Ascending aorta (tissue), 2 donors: ENCODE data around the gene CDYL. TPM values are rescaled to one million over a fixed set of nuclear protein-coding genes. Genes with fewer than 3 reads are reported as not detected.

Experiments used
- DNase-seq, 2 donors: peaks; one replicate each; pipeline ENCODE4 v3.0.0-alpha.2; 2019; ENCODE audit warnings: low spot score in 2 of 2
- H3K27ac ChIP-seq, 2 donors: fragments of 200-600 bp; sonication (generic); one replicate each; pipeline ENCODE4 v1.5.1; 2016 to 2017; ENCODE audit warnings: mild to moderate bottlenecking in 1 of 2
- H3K27me3 ChIP-seq: fragments of 200-600 bp; sonication (generic); one replicate; pipeline ENCODE4 v1.5.1; 2017
- H3K36me3 ChIP-seq, 2 donors: fragments of 200-600 bp; sonication (generic); one replicate each; pipeline ENCODE4 v1.5.1; 2016
- H3K4me1 ChIP-seq, 2 donors: fragments of 200-600 bp; sonication (generic); one replicate each; pipeline ENCODE4 v1.5.1; 2016 to 2017; ENCODE audit warnings: mild to moderate bottlenecking in 1 of 2
- H3K4me3 ChIP-seq, 2 donors: fragments of 200-600 bp; sonication (generic); one replicate each; pipeline ENCODE4 v1.5.1; 2016 to 2017; ENCODE audit warnings: mild to moderate bottlenecking in 1 of 2
- H3K9me3 ChIP-seq, 2 donors: fragments of 200-600 bp; sonication (generic); one replicate each; pipeline ENCODE4 v1.5.1; 2016
- intact Hi-C: fragments of 100-400 bp; cut with DNase I; formaldehyde crosslinking; loops from one replicate; pipeline ENCODE4 v1.15.1; 2023
- total RNA-seq: library from RNA; depleted of rRNA; stranded (reverse); fragments of >200 nt; gene quantifications from one replicate; pipeline ENCODE4 v1.1.0, GENCODE V29; 2016
- TF ChIP-seq, protein P1 (sequence below), 3 experiments: fragments of 200-600 bp in 2 of 3; fragments of 450-650 bp in 1 of 3; sonication (generic) in 2 of 3; IDR thresholded peaks; one replicate each; pipeline ENCODE4 v1.5.1; 2016 to 2019; ENCODE audit warnings: antibody characterized with exemption in 3 of 3, mild to moderate bottlenecking in 1 of 3, moderate library complexity in 1 of 3

Gene CDYL
- total RNA-seq, 1 donor from 2014 or later: 73.7 TPM

DNA sequence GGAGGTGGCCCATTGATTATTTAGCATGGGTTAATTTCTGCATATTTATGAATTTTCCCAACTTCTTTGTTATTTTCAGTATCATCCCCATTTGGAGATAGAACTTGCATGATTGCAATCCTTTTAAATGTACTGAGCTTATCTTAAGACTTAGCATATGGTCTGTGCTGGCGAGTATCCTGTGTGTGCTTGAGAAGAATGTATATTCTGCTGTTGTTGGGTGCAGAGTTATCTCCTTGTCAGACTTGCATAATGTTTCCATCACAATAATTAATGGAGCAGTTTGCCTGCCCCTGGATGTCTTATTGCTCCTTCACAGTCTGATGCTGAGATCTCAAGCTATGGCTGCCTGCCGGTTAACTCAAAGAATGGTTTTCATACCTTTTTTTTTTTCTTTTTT is 112.6 kb downstream of the CDYL start:
- Histone ChIP-seq H3K4me1 (peaks cover 0 to 3% of the 10 kb centered on the region in 2 donors), H3K9me3 (no peaks in the 10 kb centered on the region), H3K4me3 (no peak overlapping the region), H3K27ac (no peak overlapping the region), H3K27me3 (no peaks in the 10 kb centered on the region), H3K36me3 (peaks cover 7 to 14% of the 10 kb centered on the region in 2 donors)
- TF ChIP-seq, protein P1, sequence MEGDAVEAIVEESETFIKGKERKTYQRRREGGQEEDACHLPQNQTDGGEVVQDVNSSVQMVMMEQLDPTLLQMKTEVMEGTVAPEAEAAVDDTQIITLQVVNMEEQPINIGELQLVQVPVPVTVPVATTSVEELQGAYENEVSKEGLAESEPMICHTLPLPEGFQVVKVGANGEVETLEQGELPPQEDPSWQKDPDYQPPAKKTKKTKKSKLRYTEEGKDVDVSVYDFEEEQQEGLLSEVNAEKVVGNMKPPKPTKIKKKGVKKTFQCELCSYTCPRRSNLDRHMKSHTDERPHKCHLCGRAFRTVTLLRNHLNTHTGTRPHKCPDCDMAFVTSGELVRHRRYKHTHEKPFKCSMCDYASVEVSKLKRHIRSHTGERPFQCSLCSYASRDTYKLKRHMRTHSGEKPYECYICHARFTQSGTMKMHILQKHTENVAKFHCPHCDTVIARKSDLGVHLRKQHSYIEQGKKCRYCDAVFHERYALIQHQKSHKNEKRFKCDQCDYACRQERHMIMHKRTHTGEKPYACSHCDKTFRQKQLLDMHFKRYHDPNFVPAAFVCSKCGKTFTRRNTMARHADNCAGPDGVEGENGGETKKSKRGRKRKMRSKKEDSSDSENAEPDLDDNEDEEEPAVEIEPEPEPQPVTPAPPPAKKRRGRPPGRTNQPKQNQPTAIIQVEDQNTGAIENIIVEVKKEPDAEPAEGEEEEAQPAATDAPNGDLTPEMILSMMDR (IDR thresholded peaks at IDR 0.05): no peak
- intact Hi-C loops: no loop called here
- DNase-seq: no peak

DNA sequence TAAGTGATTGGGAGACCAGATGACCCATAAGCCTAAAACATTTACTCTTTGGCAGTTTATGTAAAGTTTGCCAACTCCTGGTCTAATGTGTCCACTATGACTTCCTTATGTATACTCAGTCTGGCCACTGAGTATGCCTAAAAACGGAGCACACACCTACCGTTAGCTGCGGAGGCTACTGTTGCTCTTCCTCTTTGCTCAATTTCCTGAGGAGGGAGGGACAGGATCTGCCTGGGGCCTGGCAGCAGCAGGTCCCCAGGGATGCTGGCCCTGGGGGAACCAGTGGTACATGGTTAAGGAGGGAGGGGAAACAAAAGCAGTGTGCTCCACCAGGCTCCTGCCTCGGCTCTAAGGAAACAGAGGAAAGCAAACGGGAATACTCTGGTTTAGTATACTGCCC is 113.5 kb downstream of the CDYL start:
- no peak for DNase-seq
- TF ChIP-seq, protein P1 (IDR thresholded peaks at IDR 0.05): no peak
- Histone ChIP-seq H3K36me3 (peaks cover 7 to 14% of the 10 kb centered on the region in 2 donors), H3K27ac (no peak overlapping the region), H3K9me3 (no peaks in the 10 kb centered on the region), H3K27me3 (no peaks in the 10 kb centered on the region), H3K4me3 (no peak overlapping the region), H3K4me1 (peaks cover 0 to 3% of the 10 kb centered on the region in 2 donors)
- intact Hi-C loops: no loop called here

DNA sequence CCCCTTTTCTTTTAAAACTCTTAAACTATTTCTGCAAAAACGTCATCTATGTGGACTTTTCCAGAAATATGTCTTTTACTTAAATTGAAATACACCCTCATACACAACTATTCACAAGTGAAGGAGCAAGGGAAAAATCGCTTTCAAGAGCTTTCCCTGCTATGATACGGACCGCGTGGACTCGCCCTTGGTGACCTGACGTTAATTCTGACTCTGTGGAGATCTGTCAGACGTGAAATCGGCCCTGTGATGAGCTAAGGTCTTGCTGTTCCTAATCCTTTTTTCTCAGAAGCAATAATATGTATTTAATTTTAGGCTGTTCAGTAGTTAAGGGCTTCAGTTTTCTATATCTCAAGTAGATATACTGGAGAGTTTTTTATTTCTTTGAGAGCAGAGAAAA is 114.0 kb downstream of the CDYL start:
- no peak for DNase-seq
- H3K36me3 ChIP-seq: peaks cover 7 to 14% of the 10 kb centered on the region in 2 donors
- H3K4me3 ChIP-seq: no peak overlapping the region
- intact Hi-C loops: no loop called here
- TF ChIP-seq, protein P1 (IDR thresholded peaks at IDR 0.05): no peak
- H3K27me3 ChIP-seq: no peaks in the 10 kb centered on the region
- no peak overlapping the region for H3K27ac ChIP-seq
- no peaks in the 10 kb centered on the region for H3K9me3 ChIP-seq
- H3K4me1 ChIP-seq: peaks cover 0 to 3% of the 10 kb centered on the region in 2 donors

DNA sequence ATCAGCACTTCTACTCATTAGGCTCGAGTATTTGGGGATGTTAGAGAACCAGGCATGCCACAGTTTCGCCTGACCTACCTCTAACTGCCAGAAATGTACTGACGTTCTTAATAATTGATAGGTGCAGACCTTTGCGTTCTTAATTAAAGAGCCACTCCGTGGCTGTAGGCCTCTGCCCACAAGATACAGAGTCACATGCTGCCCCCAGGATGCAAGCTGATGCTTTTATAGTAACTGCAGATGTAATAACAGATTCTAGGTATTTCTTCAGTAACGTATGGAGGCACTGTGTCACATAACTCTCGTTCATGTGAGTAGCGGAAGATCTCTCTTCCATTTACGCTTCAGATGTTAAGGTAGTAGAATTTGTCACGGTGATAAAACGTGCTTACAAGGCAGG is 114.4 kb downstream of the CDYL start:
- Histone ChIP-seq H3K4me1 (peaks cover 0 to 3% of the 10 kb centered on the region in 2 donors), H3K27me3 (no peaks in the 10 kb centered on the region), H3K4me3 (no peak overlapping the region), H3K27ac (no peak overlapping the region), H3K9me3 (no peaks in the 10 kb centered on the region), H3K36me3 (peaks cover 7 to 14% of the 10 kb centered on the region in 2 donors)
- intact Hi-C loops: no loop called here
- TF ChIP-seq, protein P1 (IDR thresholded peaks at IDR 0.05): no peak
- DNase-seq: no peak

DNA sequence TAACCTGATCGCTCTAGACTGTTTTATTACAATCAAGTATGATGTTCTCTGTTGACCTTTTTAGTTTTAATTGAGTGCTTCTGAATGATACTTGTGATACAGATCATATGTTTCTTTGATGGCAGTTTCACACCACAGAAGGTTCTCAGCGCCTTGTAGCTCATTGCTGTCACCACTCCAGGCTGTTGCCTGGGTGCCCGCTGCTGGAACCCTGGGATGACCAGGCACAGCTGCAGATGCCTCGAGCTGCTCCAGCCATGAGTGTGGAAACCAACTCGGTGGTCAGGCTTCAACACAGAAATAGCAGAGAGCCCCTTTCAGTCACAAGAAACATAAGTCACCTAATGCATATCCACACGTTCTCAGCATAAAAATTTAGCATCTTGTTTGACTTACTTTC is 114.9 kb downstream of the CDYL start:
- Histone ChIP-seq H3K4me3 (no peak overlapping the region), H3K4me1 (peaks cover 0 to 3% of the 10 kb centered on the region in 2 donors), H3K36me3 (peaks cover 7 to 16% of the 10 kb centered on the region in 2 donors), H3K27me3 (no peaks in the 10 kb centered on the region), H3K9me3 (no peaks in the 10 kb centered on the region), H3K27ac (no peak overlapping the region)
- DNase-seq: no peak
- intact Hi-C loops: no loop called here
- TF ChIP-seq, protein P1 (IDR thresholded peaks at IDR 0.05): no peak
